ENCODE measurements around the gene ANKRD31. TPM values are rescaled to one million over a fixed set of nuclear protein-coding genes. Genes with fewer than 3 reads are reported as not detected.
"Not testable (repeated sequence)": the region's sequence is repeated elsewhere in the genome, so short reads cannot be mapped to it uniquely, and the experiment has no call there.

The ANKRD31 gene
- total RNA-seq, 4 donors from 2014 or later: under 0.01 to 0.11 (median 0.03) TPM

- no peak for DNase-seq (ENCODE audit: extremely low spot score)
- Histone ChIP-seq H3K27me3 (no peaks in the 10 kb centered on the region), H3K4me3 (no peak overlapping the region), H3K27ac (replicated peaks in 1 of 4) (no peak overlapping the region), H3K4me1 (no peaks in the 10 kb centered on the region), H3K36me3 (no peaks in the 10 kb centered on the region), H3K9me3 (no peaks in the 10 kb centered on the region)
- TF ChIP-seq POLR2AphosphoS5 (IDR thresholded peaks at IDR 0.05) (no peak), CTCF (IDR thresholded peaks at IDR 0.05) (no peak), EP300 (IDR thresholded peaks at IDR 0.05) (no peak), POLR2A (IDR thresholded peaks at IDR 0.05; ENCODE audit: low read depth) (no peak)
- intact Hi-C loops (cut with DNase I): no loop called here
Observed at GRCh38 chr5:75138689-75139088, 98.0 kb downstream of the ANKRD31 start.

GRCh38 chr5:75130818-75131349, 105.8 kb downstream of the ANKRD31 start:
- 97% methylated on average over 20 of the region's 21 CpGs for WGBS
- Histone ChIP-seq H3K9me3 (peaks cover 0 to 12% (median 7%) of the 10 kb centered on the region in 4 donors), H3K27ac (replicated peaks in 1 of 4) (no peak overlapping the region), H3K4me1 (no peaks in the 10 kb centered on the region), H3K4me3 (no peak overlapping the region), H3K27me3 (no peaks in the 10 kb centered on the region), H3K36me3 (no peaks in the 10 kb centered on the region)
- no peak for DNase-seq (ENCODE audit: extremely low spot score)
- intact Hi-C loops (cut with DNase I): no loop called here
- no peak for TF ChIP-seq EP300 (IDR thresholded peaks at IDR 0.05)
- TF ChIP-seq POLR2A (IDR thresholded peaks at IDR 0.05; ENCODE audit: low read depth): no peak
- no peak for TF ChIP-seq POLR2AphosphoS5 (IDR thresholded peaks at IDR 0.05)
- TF ChIP-seq CTCF (IDR thresholded peaks at IDR 0.05): no peak

- Histone ChIP-seq H3K27ac (replicated peaks in 1 of 4) (no peak overlapping the region), H3K27me3 (no peaks in the 10 kb centered on the region), H3K36me3 (no peaks in the 10 kb centered on the region), H3K9me3 (no peaks in the 10 kb centered on the region), H3K4me1 (no peaks in the 10 kb centered on the region), H3K4me3 (no peak overlapping the region)
- TF ChIP-seq CTCF (IDR thresholded peaks at IDR 0.05) (no peak), POLR2A (IDR thresholded peaks at IDR 0.05; ENCODE audit: low read depth) (no peak), POLR2AphosphoS5 (IDR thresholded peaks at IDR 0.05) (no peak), EP300 (IDR thresholded peaks at IDR 0.05) (no peak)
- intact Hi-C loops (cut with DNase I): no loop called here
- DNase-seq (ENCODE audit: extremely low spot score): no peak
Observed at GRCh38 chr5:75116856-75117255, 119.8 kb downstream of the ANKRD31 start.

- not testable (repeated sequence) for H3K36me3 ChIP-seq, H3K9me3 ChIP-seq
- WGBS: 90% methylated on average over 1 of the region's 1 CpG
Observed at GRCh38 chr5:75114311-75114710, 122.4 kb downstream of the ANKRD31 start.

GRCh38 chr5:75113354-75114113, 123.1 kb downstream of the ANKRD31 start:
- DNase-seq (ENCODE audit: extremely low spot score): no peak
- Histone ChIP-seq H3K4me3 (no peak overlapping the region), H3K27ac (replicated peaks in 1 of 4) (no peak overlapping the region), H3K36me3 (no peaks in the 10 kb centered on the region), H3K9me3 (no peaks in the 10 kb centered on the region), H3K27me3 (no peaks in the 10 kb centered on the region), H3K4me1 (no peaks in the 10 kb centered on the region)
- WGBS: 86% methylated on average over 4 of the region's 4 CpGs
- intact Hi-C loops (cut with DNase I): no loop called here
- TF ChIP-seq CTCF (IDR thresholded peaks at IDR 0.05) (no peak), EP300 (IDR thresholded peaks at IDR 0.05) (no peak), POLR2AphosphoS5 (IDR thresholded peaks at IDR 0.05) (no peak)

More at GRCh38 chr5:75114311-75114710, 122.4 kb downstream of the ANKRD31 start:
- H3K4me1 ChIP-seq; DNase-seq (ENCODE audit: extremely low spot score); H3K27me3 ChIP-seq; H3K4me3 ChIP-seq; intact Hi-C loops (cut with DNase I); H3K27ac ChIP-seq (replicated peaks in 1 of 4): not testable (repeated sequence)

Measured in esophagus muscularis mucosa (tissue), 4 donors.